BJ (cell line): ENCODE data around the gene VPS37C. TPM values are rescaled to one million over a fixed set of nuclear protein-coding genes. Genes with fewer than 3 reads are reported as not detected.
"Not testable (repeated sequence)": the region's sequence is repeated elsewhere in the genome, so short reads cannot be mapped to it uniquely, and the experiment has no call there.

ENCODE experiments used
- CTCF ChIA-PET: fragments of 350-600 bp; formaldehyde crosslinking; extraction: SDS; loops from one replicate; lab custom pipeline; 2021; ENCODE audit warnings: antibody characterized with exemption, inconsistent platforms; lab: Yijun Ruan, JAX
- POLR2A ChIA-PET: fragments of 300-600 bp; sonication (Branson Sonifier 250); formaldehyde crosslinking; extraction: SDS; loops from one replicate; lab custom pipeline; 2021; ENCODE audit warnings: antibody characterized with exemption; lab: Charles Lee
- DNase-seq: peaks from one replicate; pipeline ENCODE4 v3.0.0-alpha.2; 2011; ENCODE audit warnings: low read depth
- H3K27me3 ChIP-seq: 2 replicates; pipeline ENCODE4 v1.6.0; 2011; ENCODE audit warnings: low read length; ENCODE audit not compliant: control insufficient read depth, insufficient read depth
- H3K36me3 ChIP-seq: 2 replicates; pipeline ENCODE4 v1.5.1; 2011; ENCODE audit warnings: low read length; ENCODE audit not compliant: control insufficient read depth, insufficient read depth
- H3K4me3 ChIP-seq: 2 replicates; pipeline ENCODE4 v1.5.1; 2011; ENCODE audit warnings: low read depth, mild to moderate bottlenecking, control low read depth, low read length
- CTCF ChIP-seq: IDR thresholded peaks from 2 replicates; pipeline ENCODE4 v1.5.1; 2011; ENCODE audit warnings: low read depth, mild to moderate bottlenecking, control low read depth, inconsistent platforms, low read length, moderate library complexity; ENCODE audit not compliant: insufficient read depth
- polyA plus RNA-seq: library from polyadenylated mRNA; depleted of rRNA; stranded (reverse); fragments of >200 nt; gene quantifications from 2 replicates; pipeline ENCODE4 v1.2.3, GENCODE V29; 2011

Gene VPS37C
- polyA plus RNA-seq, 1 experiment = 17.5 TPM

DNA sequence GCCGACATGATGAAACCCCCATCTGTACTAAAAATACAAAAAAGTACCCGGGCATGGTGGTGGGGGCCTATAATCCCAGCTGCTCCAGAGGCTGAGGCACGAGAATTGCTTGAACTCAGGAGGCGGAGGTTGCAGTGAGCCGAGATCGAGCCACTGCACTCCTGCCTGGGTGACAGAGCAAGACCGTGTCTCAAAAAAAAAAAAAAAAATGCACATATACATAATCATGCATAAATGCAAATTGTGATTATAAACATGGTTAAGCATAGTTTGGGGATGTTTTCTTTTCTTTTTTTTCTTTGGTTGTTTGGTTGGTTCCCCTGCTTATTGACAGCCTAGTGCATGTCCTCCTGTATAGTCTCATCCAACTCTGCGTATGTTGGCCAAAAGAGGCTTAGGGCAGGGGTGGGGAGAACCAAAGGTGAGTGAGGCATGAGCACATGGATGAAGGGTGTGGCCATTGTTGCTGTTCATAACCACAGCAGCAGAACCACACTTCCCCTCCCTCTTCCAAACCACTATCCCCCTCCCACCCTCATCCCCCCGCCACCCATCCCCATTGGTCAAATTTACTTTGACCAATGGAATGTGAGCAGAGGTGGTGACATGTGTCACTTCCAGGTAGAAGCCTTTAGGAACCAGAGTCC, 6.9 kb upstream of the VPS37C start:
- ChIA-PET CTCF (no interaction called here), POLR2A (no interaction called here)
- DNase-seq = no peak
- peaks cover 2% of the 10 kb centered on the region for H3K27me3 ChIP-seq
- H3K4me3 ChIP-seq = no peak overlapping the region
- no peak for TF ChIP-seq CTCF
- no peaks in the 10 kb centered on the region for H3K36me3 ChIP-seq

GRCh38 chr11:61166331-61166730, 5.1 kb upstream of the VPS37C start:
- DNase-seq, POLR2A ChIA-PET, H3K4me3 ChIP-seq, H3K27me3 ChIP-seq, CTCF ChIA-PET, H3K36me3 ChIP-seq: not testable (repeated sequence)

DNA sequence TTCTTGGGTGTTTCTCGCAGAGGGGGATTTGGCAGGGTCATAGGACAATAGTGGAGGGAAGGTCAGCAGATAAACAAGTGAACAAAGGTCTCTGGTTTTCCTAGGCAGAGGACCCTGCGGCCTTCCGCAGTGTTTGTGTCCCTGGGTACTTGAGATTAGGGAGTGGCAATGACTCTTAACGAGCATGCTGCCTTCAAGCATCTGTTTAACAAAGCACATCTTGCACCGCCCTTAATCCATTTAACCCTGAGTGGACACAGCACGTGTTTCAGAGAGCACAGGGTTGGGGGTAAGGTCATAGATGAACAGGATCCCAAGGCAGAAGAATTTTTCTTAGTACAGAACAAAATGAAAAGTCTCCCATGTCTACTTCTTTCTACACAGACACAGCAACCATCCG, 4.6 kb upstream of the VPS37C start:
- H3K36me3 ChIP-seq, H3K4me3 ChIP-seq, H3K27me3 ChIP-seq, CTCF ChIA-PET, DNase-seq, POLR2A ChIA-PET: not testable (repeated sequence)

DNA sequence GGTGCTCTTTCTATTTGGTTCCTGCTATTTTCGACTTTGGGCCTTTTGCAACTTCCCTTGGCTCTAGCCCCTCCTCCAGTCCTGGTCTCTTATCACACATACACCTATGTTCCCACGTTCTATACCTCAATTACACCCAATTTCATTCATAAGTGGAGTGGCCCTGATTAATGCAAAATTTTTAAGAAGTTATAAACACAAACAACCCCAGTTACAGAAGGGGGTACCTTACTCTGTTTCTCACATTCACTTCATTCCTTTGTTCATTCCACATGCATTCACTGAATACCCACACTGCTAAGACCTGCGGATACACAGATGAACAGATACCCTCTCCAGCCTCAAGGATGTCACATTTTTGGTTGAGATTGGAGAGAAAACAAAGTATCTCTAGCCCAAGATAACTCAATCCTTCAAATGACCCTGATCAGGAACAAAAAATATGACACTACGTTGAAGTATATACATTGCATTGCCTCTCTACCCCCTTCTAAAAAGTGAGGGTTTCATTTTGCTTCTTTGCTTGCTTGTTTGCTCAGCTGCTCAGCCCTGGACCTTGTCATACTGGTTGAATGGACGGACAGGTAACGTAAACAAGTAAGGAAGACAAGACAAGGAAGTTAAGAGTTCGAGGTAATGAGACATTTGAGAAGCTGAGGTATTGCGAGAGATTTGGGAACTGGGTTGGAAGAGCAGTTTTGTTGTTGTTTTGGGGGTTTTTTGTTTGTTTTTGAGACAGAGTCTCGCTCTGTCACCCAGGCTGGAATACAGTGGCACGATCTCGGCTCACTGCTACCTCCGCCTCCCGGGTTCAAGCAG, 3.6 kb upstream of the VPS37C start:
- H3K27me3 ChIP-seq = peaks cover under 1% of the 10 kb centered on the region
- H3K36me3 ChIP-seq = no peaks in the 10 kb centered on the region
- ChIA-PET CTCF (no interaction called here), POLR2A (no interaction called here)
- no peak for DNase-seq
- no peak for TF ChIP-seq CTCF
- no peak overlapping the region for H3K4me3 ChIP-seq

DNA sequence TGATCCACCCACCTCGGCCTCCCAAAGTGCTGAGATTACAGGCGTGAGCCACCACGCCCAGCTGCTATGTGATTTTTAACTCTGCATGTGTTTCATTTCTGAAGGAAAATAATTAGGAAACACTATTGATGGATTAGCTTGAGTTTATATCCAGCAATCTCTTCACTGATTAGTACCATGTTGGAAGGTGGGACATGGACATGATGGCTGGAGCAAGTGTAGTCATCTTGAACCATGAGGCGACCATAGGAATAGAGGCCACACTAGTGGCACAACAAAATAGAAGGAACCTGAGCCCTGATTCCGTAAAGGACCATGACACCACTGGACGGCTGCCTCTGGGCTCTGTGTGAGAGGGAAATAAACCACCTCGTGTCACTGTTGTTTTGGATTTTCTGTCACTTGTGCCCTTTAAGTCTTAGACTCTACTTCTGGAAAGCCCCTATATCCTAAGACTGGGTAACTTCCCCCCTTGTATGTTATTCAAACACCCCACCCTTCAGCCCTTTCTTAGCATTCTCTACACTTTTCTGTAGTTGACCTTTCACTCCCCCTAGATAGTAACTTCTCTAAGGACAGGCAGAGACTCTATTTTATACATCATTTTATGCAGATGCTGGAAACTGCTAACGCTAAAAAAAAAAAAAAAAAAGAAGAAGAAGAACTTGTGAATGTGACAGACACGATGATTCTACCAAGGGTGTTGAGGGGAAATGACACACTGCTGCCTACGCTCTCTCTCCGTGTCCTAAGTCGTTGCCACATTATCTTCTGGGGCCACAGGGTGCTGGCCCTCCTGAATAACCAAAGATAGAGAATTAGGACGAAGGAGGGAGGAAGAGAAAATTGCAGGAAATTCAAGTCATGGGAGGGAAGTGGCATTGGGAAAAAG, 2.7 kb upstream of the VPS37C start:
- ChIA-PET POLR2A (no interaction called here), CTCF (no interaction called here)
- Histone ChIP-seq H3K36me3 (no peaks in the 10 kb centered on the region), H3K4me3 (no peak overlapping the region), H3K27me3 (no peaks in the 10 kb centered on the region; the same call in 1 of the 2 replicates)
- no peak for DNase-seq
- TF ChIP-seq CTCF = no peak

DNA sequence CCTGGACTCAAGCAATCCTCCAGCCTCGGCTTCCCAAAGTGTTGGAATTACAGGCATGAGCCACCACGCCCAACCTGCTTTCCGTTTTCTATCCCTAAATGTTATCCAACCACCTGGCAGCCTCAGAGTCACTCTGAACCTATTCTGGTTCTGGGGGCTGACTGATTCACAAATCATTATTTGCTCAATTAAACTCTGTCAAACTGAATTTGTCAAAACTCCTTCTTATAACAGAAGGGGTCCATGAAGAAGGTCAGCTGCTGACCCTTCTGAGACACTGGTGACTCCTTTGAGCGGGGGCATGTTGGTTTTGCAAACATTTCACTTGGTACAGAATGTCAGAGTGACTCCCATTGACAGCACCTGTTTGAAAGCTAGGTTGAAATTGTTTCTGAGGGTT, 1.8 kb upstream of the VPS37C start:
- ChIA-PET CTCF (no interaction called here), POLR2A (no interaction called here)
- DNase-seq = no peak
- no peak for TF ChIP-seq CTCF
- Histone ChIP-seq H3K27me3 (no peaks in the 10 kb centered on the region; the same call in 1 of the 2 replicates), H3K36me3 (no peaks in the 10 kb centered on the region), H3K4me3 (no peak overlapping the region)
